Activated CD4-positive, CD25-positive, alpha-beta regulatory T cell treated with anti-CD3 and anti-CD28 coated beads, Interleukin-2, amount 50 U/mL, for 72 hours (primary cell): ENCODE measurements around the gene ZNF700.
A peak's percentile ranks its signal among the peaks of the same experiment; 100 is the strongest.
"Not testable (repeated sequence)": the region's sequence is repeated elsewhere in the genome, so short reads cannot be mapped to it uniquely, and the experiment has no call there.

Source experiments
- DNase-seq: peaks from one replicate; pipeline ENCODE4 v3.0.0; 2021

ZNF700 gene

DNA sequence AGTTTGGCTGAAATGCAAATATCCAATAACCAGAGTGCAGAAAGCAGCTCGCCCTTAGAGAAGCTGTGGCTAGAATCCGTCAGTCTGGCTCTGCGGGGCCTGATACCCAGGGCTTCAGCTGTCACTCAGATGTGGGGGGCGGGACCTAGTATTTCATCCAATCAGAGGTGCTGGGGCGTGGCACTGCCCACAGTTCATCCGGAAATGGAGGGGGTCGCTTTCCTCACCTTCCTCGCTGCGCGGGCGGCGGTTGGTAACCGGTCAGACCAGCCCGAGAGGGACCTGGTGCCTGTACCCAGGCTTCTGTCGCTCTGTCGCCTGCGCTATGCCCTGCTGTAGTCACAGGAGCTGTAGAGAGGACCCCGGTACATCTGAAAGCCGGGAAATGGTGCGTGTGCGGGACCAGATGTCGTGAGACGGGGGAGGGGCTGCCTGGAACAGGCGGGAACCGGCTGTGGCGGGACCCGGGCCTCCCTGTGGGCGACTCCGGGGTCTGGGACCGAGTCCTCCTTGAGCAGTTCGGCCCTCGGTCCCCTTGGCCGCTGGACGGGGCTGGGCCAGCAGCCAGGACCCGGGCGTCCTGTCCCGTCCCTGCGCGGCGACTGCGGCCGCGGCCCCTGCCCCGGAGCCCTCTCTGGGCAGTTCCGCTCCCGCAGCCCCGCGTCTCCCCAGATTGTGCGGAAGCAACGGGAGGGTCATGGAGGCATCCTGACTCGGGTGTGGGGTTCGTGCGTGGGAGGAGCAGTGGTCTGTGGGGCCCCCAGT, at the start of gene ZNF700:
Gene ZNF700 (plus strand): TSS at position 222 of the 765 bp plus-strand sequence. CDS start 104 bp downstream, at position 326.
- peak; percentile 92 for DNase-seq

DNA sequence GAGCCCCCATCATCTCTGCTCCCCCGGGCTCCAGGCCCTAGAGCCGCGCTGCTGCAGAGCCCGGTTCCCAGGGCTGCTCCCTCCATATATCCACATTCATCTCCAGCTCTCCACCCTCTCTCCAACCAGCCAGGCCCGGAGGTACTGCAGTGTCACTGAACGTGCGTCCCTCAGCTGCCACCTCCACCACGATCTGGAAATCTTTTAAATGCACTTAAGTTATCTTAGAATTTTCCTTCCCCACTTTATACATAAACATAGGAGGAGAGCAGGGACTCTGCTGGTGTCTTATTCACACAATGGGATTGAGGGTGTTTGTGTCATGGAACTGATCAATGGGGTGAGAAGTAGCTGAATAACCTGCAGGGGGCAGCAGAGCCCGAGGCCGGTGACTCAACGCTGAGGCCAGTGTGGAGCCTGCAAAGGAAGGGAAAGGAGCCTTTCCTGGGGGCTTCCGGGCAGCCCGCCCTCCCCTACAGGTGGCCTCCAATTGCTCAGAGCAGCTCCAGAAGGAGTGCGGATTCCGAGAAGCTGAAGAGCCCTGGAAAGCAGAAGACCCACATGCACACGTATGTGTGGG, 45.1 kb upstream of the ZNF700 start:
- DNase-seq: peak; percentile 52

DNA sequence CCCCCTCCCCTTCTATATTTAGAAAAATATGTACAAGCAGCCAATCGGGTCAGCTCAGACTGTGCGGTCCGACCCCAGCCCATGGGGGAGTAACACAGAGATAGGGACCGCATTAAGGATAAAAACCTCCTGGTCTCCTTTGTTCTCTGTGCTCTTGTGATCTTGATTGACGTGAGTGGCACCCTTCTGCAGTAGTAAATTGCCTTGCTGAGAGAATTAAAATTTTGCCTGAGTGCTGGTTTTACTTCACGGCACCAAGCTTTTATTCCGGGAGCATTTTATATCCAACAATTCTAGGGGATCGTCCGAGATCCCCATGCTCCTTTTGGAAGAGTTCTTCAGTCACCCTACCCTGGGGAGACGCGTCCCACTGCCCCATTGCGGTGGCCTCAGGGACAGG, 44.3 kb upstream of the ZNF700 start:
- no peak for DNase-seq

DNA sequence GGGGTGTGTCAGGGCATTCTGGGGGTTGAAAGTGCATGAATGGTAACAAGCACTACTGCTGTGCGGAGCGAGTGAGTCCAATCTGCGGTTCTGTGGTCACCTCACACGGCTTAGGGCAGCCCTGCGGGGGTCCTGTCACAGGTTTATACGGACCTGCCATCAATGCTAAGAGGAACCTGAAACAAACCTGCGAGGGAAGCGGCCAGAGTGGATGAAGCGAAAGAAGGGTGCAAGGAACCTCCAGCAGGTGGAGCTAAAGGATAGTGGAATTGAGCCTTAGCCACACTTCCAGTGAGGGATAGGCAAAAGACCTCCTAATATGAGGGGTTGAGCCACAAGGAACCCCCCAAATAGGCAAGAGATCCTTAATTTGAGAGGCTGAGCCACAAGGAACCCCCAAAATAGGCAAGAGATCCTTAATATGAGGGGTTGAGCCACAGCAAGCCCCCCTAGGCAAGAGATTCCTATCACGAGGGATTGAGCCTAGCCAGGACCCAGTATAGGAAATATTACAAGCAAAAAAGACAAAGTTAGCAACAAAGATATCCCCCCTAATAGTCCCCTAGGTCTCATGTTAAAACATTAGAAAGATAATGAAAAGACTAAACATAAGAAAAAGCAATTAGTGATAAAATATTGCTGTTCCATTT, 43.6 kb upstream of the ZNF700 start:
- peak; percentile 49 for DNase-seq

DNA sequence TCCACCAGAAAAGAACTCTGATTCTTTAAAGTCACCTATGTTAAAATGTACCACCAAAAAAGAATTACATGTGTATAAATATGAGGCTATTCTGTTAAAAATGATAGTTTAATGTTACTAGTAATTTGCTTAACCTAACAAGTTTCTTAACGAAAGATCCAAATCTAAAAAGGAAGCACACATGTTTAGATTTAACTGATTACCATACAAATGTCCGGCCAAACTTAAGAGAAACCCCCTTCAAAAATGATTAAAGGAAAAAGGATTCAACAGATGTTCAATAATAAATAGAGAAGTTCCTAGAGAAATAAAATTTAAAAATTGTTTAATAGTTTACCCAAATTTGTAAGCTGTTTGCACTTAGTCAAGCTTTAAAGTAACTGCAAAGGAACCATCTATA, 42.3 kb upstream of the ZNF700 start:
- no peak for DNase-seq

DNA sequence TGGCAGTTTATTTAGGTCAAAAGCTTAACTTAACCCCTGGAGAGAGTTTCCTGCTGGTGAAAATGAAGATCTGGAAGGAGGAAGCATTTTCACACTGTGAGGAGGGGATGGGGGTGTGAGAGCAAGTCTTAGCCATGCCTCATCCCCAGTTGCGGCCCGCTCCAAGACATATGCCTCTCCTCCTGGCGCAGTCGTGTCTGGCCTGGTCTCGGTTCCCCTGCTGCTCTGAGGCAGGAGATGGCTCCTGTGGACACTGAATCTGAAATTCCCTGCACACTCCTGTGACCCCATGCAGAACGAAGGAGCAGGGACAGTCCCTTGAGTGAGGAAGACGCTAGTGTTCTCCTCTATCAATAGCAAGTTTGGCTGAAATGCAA, 37.7 kb upstream of the ZNF700 start:
- no peak for DNase-seq

DNA sequence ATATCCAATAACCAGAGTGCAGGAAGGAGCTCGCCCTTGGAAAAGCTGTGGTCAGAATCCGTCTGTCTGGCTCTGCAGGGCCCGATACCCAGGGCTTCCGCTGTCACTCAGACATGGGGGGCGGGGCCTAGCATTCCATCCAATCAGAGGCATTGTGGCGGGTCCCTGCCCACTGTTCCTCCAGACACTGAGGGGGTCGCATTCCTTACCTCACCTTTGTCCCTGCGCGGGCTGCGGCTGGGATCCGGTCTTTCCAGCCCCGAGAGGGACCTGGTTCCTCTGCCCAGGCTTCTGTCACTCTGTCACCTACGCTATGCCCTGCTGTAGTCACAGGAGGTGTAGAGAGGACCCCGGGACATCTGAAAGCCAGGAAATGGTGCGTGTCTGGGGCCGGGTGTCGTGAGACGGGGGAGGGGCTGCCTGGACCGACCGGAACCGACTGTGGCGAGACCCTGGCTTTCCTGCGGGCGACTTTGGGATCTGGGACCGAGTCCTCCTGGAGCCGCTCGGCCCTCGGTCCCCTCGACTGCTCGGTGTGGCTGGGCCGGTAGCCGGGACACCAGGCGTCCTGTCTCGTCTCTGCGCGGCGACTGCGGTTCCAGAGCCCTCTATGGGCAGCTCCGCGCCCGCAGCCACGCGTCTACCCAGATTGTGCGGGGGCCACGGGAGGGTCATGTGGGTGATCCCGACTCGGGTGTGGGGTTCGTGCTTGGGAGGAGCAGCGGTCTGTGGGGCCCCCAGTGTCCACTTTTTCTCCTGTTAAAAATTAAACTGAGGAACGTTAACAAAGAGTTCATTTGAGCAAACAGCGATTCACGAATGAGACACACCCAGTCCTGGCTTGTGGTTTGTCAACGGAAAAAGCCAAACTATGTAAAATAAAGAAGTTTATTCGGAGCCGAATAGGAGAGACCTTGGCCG, 37.0 kb upstream of the ZNF700 start, which contains the start of gene ZNF69:
Gene ZNF69 (plus strand): TSS at position 172 of the 921 bp plus-strand sequence. CDS start 142 bp downstream, at position 314.
- peak; percentile 72 for DNase-seq

DNA sequence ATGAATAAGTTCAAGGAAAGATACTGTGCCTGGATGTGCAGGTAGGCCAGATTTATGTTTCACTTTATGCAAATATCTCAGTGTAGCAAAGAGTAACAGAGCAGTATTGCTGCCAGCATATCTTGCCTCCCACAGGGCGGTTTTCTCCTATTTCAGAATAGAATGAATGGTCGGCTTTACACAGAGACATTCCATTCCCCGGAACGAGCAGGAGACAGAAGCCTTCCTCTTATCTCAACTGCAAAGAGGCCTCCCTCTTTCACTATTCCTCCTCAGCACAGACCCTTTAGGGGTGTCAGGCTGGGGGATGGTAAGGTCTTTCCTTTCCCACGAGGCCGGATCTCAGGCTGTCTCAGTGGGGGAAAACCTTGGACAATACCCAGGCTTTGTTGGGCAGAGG, 35.0 kb upstream of the ZNF700 start:
- not testable (repeated sequence) for DNase-seq

DNA sequence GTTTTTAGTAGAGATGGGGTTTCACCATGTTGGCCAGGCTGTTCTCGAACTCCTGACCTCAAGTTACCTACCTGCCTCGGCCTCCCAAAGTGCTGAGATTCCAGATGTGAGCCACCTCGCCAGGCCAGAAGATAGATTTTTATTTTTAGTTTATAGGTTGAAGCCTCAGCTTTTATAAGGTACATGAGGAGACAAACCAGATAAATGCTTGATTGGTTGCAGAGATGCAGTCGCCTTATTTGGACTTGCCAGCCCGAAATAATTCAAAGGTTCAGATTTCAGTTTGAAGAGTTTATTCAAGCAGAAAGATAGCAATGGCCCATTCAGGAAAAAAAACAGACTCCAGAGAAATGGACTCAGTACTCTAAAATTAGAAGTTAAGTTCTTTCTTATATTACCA, 34.3 kb upstream of the ZNF700 start:
- no peak for DNase-seq

DNA sequence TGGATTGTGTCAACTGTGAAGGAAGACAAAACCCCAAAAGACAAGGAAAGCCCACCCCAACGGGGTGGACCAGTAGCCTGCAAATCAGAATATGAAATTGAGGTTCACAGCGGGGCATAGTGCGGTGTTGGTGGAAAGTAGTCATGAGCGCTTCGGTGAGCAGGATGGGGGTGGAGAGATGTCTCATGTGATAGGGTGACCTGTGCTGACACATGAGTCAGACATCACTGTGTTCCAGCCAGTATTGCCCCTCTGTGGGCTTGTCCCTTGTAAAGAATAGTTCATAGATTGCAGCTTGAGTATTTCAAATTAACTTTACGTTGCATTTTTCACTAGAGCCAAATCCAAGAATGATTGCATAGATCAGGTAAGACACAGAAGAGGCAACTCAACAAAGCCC, 30.1 kb upstream of the ZNF700 start:
- DNase-seq: no peak

DNA sequence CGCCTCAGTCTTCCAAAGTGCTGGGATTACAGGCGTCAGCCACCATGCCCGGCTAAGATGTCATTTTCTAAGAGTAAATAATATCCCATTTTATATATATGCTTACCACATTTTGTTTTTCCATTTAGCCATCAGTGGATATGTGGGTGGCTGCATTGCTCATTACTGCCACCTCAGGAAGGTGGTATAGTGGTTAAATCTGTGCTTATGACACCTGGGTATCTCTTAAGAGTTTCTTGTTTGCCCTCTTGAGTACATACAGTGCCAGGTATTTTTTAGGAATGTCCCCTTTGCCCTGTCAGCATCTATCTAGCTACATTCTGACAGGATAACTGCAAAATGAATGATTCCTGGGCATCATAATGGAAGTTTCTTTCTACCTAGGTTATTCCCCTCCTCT, 22.7 kb upstream of the ZNF700 start:
- DNase-seq: no peak

DNA sequence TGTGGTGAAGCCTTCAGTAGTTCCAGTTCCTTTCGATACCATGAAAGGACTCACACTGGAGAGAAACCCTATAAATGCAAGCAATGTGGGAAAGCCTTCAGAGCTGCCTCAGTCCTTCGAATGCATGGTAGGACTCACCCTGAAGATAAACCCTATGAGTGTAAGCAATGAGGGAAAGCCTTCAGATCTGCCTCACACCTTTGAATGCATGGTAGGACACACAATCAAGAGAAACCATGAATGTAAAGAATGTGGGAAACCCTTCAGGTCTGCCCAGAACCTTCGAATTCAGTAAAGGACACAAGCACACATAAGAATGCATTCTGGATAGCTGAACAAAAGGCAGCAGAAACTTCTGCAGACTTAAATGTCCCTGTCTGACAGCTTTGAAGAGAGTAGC, 19.0 kb upstream of the ZNF700 start:
- DNase-seq: no peak

DNA sequence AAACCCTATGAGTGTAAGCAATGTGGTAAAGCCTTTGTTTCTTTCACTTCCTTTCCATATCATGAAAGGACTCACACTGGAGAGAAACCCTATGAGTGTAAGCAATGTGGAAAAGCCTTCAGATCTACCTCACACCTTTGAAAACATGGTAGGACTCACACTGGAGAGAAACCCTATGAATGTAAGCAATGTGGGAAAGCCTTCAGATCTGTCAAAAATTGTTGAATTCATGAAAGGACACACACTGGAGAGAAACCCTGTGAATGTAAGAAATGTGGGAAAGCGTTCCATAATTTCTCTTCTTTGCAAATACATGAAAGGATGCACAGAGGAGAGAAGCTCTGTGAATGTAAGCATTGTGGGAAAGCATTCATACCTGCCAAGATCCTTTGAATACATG, 13.0 kb upstream of the ZNF700 start:
- DNase-seq: not testable (repeated sequence)

DNA sequence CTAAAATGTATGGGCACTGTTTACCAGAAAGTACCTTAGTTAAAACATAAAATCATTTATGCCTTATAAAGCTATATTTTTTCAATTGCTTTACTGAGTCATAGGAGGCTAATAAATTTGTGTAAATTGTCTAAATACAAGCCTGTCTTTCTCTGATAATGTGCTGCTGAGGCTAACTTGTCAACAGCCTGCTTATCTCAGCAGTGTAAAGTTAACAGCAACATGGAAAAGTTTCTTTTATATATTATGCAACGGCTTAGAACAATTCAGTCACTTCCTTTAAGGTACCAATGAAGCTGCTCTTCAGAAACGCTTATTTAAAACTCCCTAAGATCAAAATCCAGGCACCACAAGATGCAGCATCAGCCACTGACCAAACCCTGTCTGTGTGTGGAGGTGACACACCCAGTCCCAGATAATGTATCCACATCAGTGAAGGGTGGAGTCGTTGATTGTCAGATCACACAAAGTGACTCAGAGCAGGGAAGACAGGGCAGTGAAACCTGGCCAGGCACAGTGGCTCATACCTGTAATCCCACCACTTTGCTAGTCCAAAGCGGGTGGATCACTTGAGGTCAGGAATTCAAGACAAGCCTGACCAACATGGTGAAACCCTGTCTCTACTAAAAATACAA, 10.4 kb upstream of the ZNF700 start:
- not testable (repeated sequence) for DNase-seq

DNA sequence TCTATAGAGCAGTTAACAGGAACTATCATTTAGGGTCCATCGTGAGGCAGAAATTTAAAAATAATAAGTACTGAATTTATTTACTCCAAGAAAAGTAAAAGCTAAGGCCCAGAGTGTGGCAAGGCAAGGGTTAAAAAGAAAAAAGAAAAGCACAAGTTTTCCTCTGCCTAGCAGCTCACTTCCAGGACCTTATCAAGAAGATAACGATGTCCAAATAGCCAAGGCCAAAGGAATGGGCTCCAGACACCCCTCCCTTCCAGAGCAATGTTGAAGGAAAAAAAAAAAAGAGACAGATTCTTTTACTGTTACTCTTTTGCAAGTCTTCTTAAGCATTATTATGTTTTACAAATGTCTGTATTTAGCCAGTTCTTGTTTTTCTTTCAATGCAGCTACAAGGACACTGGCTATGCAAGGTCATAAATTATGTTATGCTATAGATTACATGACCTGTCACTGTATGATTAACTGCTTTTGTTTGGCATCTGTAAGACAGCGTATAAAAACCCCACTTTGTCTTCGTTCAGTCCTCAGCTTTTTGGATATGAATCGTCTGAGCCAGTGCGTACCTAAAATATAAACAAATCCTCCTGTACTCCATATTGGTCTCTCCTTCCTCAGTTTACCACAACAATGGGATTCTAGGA, 2.9 kb upstream of the ZNF700 start:
- no peak for DNase-seq

DNA sequence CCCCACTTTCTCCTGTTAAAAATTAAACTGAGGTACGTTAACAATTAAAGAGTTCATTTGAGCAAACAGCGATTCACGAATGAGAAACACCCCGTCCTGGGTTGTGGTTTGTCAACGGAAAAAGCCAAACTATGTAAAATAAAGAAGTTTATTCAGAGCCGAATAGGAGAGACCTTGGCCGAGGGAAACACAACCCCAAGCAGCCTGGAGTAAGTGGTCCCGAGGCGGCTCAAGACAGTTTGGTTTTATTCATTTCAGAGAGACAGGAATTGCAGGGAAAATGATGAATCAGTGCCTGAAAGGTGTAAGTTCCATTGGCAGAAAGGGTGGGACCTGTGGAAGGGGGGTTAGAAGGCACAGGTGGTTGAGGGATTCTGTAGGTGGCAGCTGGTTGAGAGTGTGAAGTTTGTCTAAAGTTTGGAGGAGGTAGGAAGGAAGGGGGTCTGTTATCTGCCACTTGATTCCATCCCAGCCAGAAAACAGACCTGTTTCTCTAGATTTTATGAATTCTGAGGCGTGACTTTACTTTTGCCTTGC, 812 bp downstream of the ZNF700 start:
- DNase-seq: not testable (repeated sequence)

DNA sequence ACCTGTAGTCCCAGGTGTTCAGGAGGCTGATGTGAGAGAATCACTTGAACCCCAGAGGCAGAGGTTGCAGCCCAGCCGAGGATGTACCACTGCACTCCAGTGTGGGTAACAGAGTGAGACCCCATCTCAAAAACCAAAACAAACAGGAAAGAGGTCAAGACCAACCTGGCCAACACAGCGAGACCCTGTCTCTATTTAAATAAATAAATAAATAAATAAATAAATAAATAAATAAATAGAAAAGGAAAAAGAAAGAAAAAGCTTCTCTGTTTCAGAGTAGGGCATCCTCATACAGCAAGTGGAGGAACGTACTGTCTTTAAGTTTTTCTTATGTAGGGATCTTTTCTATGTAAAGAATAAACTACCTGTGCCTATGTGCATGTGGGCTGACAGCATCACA, 2.3 kb downstream of the ZNF700 start:
- no peak for DNase-seq

DNA sequence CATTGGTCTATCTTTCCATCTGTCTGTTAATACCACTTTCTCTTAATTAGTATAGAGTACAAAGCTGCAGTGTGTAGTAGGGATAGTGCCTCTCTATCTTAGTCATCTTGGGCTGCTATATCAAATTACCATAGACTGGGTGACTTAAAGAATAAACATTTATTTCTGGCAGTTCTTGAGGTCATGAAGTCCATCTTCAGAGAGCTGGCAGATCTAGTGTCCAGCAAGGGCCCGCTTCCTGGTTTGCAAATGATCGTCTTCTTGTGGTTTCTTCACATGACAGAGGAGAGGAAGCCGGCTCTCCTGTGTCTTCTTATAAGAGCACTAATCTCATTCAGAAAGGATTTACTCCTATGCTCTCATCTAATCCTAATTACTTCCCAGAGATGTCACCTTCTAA, 6.1 kb downstream of the ZNF700 start:
- no peak for DNase-seq

DNA sequence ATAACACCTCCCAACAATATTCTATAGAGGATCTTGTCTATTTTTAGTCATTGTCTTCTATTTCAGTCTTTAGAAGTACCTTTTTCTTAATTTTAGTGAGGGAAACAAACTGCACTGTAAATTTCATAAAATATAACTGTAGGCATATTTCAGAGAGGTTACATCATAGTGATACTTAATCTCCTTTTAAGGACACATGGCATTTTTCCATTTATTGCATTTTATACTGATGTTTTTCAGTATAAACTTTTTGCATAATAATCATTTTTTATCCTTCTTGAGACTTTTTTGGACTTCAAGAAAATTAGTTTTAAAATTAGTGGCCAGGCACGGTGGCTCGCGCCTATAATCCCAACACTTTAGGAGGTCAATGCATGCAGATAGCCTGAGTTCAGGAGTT, 6.6 kb downstream of the ZNF700 start:
- no peak for DNase-seq

DNA sequence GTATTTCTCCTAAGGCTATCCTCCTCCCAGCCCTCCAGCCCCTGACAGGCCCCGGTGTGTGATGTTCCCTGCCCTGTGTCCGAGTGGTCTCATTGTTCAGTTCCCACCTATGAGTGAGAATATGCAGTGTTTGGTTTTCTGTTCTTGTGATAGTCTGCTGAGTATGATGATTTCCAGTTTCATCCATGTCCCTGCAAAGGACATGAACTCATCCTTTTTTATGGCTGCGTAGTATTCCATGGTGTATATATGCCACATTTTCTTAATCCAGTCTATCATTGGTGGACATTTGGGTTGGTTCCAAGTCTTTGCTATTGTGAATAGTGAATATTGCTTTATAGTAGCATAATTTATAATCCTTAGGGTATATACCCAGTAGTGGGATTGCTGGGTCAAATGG, 10.9 kb downstream of the ZNF700 start:
- not testable (repeated sequence) for DNase-seq

DNA sequence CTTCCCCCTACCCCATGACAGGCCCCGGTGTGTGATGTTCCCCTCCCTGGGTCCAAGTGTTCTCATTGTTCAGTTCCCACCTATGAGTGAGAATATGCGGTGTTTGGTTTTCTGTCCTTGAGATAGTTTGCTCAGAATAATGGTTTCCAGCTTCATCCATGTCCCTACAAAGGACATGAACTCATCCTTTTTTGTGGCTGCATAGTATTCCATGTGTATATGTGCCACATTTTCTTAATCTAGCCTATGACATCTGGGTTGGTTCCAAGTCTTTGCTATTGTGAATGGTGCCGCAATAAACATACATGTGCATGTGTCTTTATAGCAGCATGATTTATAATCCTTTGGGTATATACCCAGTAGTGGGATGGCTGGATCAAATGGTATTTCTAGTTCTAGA, 13.5 kb downstream of the ZNF700 start:
- DNase-seq: not testable (repeated sequence)
